ENCODE data around the gene TMEM8B.

TMEM8B gene

GRCh38 chr9:35858458-35858857, 29.4 kb downstream of the TMEM8B start:
- DNase-seq (ENCODE audit: low read depth) = no peak
- no peak for TF ChIP-seq CTCF (conservative IDR thresholded peaks at IDR 0.05; ENCODE audit: low read depth, low read length)
- H3K4me3 ChIP-seq (ENCODE audit: low read length) = no peak overlapping the region

- no peak for TF ChIP-seq CTCF (conservative IDR thresholded peaks at IDR 0.05; ENCODE audit: low read depth, low read length)
- H3K4me3 ChIP-seq (ENCODE audit: low read length) = no peak overlapping the region
- no peak for DNase-seq (ENCODE audit: low read depth)
These were observed 30.4 kb downstream of the TMEM8B start for GRCh38 chr9:35859310-35859989.

- H3K4me3 ChIP-seq (ENCODE audit: low read length) = no peak overlapping the region
- no peak for DNase-seq (ENCODE audit: low read depth)
These were observed 30.9 kb downstream of the TMEM8B start for GRCh38 chr9:35859990-35860339.

GRCh38 chr9:35861161-35861897, 32.3 kb downstream of the TMEM8B start:
- no peak for DNase-seq (ENCODE audit: low read depth)
- H3K4me3 ChIP-seq (ENCODE audit: low read length) = no peak overlapping the region
- TF ChIP-seq CTCF (conservative IDR thresholded peaks at IDR 0.05; ENCODE audit: low read depth, low read length) = no peak

More at GRCh38 chr9:35859990-35860339, 30.9 kb downstream of the TMEM8B start:
- TF ChIP-seq CTCF (conservative IDR thresholded peaks at IDR 0.05; ENCODE audit: low read depth, low read length) = no peak

DNA sequence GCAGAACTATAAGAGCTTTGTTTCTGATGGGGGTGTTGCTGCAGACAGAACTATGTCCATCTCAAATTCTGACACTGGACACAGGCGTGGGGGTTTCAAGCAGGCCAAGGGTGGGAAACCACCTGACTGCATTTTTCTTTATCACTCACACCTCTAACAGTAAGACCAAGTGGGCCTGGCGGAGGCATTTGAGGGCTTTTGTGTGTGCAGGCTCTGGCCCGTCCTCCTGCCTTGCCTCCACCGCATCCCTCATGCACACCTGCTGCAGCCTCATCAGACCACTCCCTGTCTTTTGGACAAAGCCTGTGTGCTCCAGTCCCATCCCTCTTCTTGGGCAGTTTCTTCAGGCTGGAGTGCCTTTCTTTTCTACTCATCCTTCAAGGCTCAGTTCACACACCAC, 33.3 kb downstream of the TMEM8B start:
- DNase-seq (ENCODE audit: low read depth) = no peak
- no peak for TF ChIP-seq CTCF (conservative IDR thresholded peaks at IDR 0.05; ENCODE audit: low read depth, low read length)
- H3K4me3 ChIP-seq (ENCODE audit: low read length) = no peak overlapping the region

DNA sequence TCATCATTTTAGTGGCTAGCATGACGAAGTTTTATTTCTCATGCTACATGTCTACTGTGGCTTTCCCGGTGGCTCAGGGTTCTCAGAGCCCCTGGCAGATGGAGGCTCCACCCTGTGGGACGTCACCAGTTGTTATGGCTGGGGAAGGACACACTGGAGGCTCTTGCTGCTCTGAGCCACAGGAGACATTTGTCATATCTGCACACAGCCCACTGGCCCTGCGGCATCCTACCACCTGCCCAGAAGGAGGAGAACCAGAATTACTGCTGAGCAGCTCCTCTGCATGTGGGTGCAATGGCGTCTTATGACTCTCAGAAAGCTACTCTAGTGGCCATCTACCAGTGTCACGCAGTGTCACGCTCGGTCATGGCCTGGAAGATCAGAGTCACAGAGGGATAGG, 34.6 kb downstream of the TMEM8B start:
- no peak for TF ChIP-seq CTCF (conservative IDR thresholded peaks at IDR 0.05; ENCODE audit: low read depth, low read length)
- H3K4me3 ChIP-seq (ENCODE audit: low read length) = no peak overlapping the region
- DNase-seq (ENCODE audit: low read depth) = no peak

All from retinal pigment epithelial cell (primary cell).